Heart left ventricle (tissue), 13 donors: ENCODE results near the gene XXYLT1.

Experiments used
- POLR2A ChIP-seq, 2 donors: fragments of 450-650 bp; IDR thresholded peaks; one replicate each; pipeline ENCODE4 v1.6.1; 2017; ENCODE audit warnings: antibody characterized with exemption in 2 of 2, mild to moderate bottlenecking in 2 of 2, moderate library complexity in 2 of 2
- TF ChIP-seq, protein P1 (sequence below), 12 donors: fragments of 200-600 bp; sonication (generic) in 4 of 12; IDR thresholded peaks; one replicate each; pipeline versions ENCODE4 v1.5.0 to v1.8.0; 2018 to 2022; ENCODE audit warnings: antibody characterized with exemption in 12 of 12, mild to moderate bottlenecking in 5 of 12
- donor health status: ischemic (EF 13 %, LVEDD 7.1; RV severe dilation, severe dysfunction).
- donor health status: DM: no; HTN: yes; CAD: no.
- donor health status: DM: no; HTN: no; CAD: no.
- donor health status: ischemic (EF 25% LVEDD 6.9; RV normal size, moderate dysfunction).
- donor health status: ischemic (EF 25% LVEDD 5.7; RV mildly dilated, moderate dysfunction).
- donor health status: ischemic (EF 35%, LVEDD 5.7; RV mildly dilated, moderate dysfunction).
- donor health status: nonischemic (EF 11% LVEDD 7.7; RV severe dilation, severe dysfunction).
- donor health status: DM: yes; HTN: yes; CAD: no.
- donor health status: PGD.
- donor health status: ischemic (EF 29% LVEDD 5.4; RV normal size, mild dysfunction).
- donor health status: nonischemic (EF 23%, LVEDD 6.1; RV moderate dilation, normal function).

- TF ChIP-seq, protein P1, sequence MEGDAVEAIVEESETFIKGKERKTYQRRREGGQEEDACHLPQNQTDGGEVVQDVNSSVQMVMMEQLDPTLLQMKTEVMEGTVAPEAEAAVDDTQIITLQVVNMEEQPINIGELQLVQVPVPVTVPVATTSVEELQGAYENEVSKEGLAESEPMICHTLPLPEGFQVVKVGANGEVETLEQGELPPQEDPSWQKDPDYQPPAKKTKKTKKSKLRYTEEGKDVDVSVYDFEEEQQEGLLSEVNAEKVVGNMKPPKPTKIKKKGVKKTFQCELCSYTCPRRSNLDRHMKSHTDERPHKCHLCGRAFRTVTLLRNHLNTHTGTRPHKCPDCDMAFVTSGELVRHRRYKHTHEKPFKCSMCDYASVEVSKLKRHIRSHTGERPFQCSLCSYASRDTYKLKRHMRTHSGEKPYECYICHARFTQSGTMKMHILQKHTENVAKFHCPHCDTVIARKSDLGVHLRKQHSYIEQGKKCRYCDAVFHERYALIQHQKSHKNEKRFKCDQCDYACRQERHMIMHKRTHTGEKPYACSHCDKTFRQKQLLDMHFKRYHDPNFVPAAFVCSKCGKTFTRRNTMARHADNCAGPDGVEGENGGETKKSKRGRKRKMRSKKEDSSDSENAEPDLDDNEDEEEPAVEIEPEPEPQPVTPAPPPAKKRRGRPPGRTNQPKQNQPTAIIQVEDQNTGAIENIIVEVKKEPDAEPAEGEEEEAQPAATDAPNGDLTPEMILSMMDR (IDR thresholded peaks at IDR 0.05): no peak
- TF ChIP-seq POLR2A (IDR thresholded peaks at IDR 0.05): no peak
Measured at GRCh38 chr3:195189821-195190220, 81.1 kb downstream of the XXYLT1 start.
